ENCODE measurements around the gene CHMP1A. TPM values are rescaled to one million over a fixed set of nuclear protein-coding genes. Genes with fewer than 3 reads are reported as not detected.

The CHMP1A gene
- total and polyA plus RNA-seq, 2 of the 8 experiments (the other 6 are each of a cell fraction or from before 2014, with no cell fraction given) = 64.4 to 75.8 TPM

GRCh38 chr16:89661215-89661614 is 3.7 kb upstream of the CHMP1A start:
- Histone ChIP-seq H3K14ac (ENCODE audit: insufficient read length) (no peak overlapping the region), H3K9ac (replicated peaks in 1 of 4; ENCODE audit: extremely low read depth in 1 of 4, low read depth in 3 of 4, low read length in 3 of 4) (no peak overlapping the region), H4K91ac (replicated peaks; ENCODE audit: insufficient read length, low read length) (no peak overlapping the region), H3K27me3 (replicated peaks in 1 of 4; ENCODE audit: control insufficient read depth in 3 of 4, extremely low read depth in 1 of 4, insufficient read depth in 3 of 4, low read length in 3 of 4) (no peaks in the 10 kb centered on the region), H3K23ac (ENCODE audit: insufficient read length) (no peak overlapping the region), H3K27ac (ENCODE audit: low read depth, low read length) (no peak overlapping the region), H4K5ac (ENCODE audit: insufficient read length, low read depth, low read length) (no peak overlapping the region), H2BK5ac (ENCODE audit: low read depth, low read length) (no peak overlapping the region), H3K4ac (replicated peaks; ENCODE audit: insufficient read length, low read depth, low read length) (no peak overlapping the region), H2BK12ac (ENCODE audit: low read depth, low read length) (no peak overlapping the region), H3K79me2 (ENCODE audit: control insufficient read depth in 1 of 2, insufficient read depth in 2 of 2, low read length in 2 of 2) (peaks cover 0 to 15% of the 10 kb centered on the region in 2 experiments; a peak in 2 of 4 replicates), H3K18ac (ENCODE audit: extremely low read depth, low read length) (no peak overlapping the region), H3K4me2 (ENCODE audit: insufficient read depth in 1 of 2, low read depth in 2 of 2, low read length in 2 of 2) (no peak overlapping the region), H4K20me1 (replicated peaks in 1 of 2; ENCODE audit: control insufficient read depth in 1 of 2, insufficient read depth in 2 of 2, low read length in 2 of 2) (peaks cover 3 to 5% of the 10 kb centered on the region in 2 experiments), H3K9me3 (ENCODE audit: insufficient read depth in 2 of 2, low read depth in 1 of 2, low read length in 1 of 2) (peaks cover 2 to 3% of the 10 kb centered on the region in 2 experiments; a peak in 3 of 4 replicates), H2AK5ac (ENCODE audit: low read depth, low read length) (no peak overlapping the region), H3K36me3 (ENCODE audit: control insufficient read depth in 2 of 4, insufficient read depth in 4 of 4, low read length in 3 of 4) (peaks cover 0 to 22% (median 12%) of the 10 kb centered on the region in 4 experiments; a peak in 6 of 8 replicates), H2BK20ac (ENCODE audit: low read length) (no peak overlapping the region), H2BK120ac (replicated peaks; ENCODE audit: low read depth, low read length) (no peak overlapping the region), H2AFZ (ENCODE audit: low read length) (no peak overlapping the region), H3K56ac (replicated peaks; ENCODE audit: insufficient read length, low read depth, low read length) (no peak overlapping the region), H3K23me2 (ENCODE audit: low read depth, low read length) (peaks cover 8% of the 10 kb centered on the region), H3K4me3 (ENCODE audit: extremely low read depth in 1 of 4, insufficient read depth in 2 of 4, low read depth in 3 of 4, low read length in 4 of 4) (no peak overlapping the region), H2BK15ac (ENCODE audit: low read length) (no peak overlapping the region), H3K79me1 (ENCODE audit: low read depth, low read length) (peaks cover 4% of the 10 kb centered on the region; the same call in 1 of the 2 replicates), H3K4me1 (replicated peaks in 1 of 4; ENCODE audit: control insufficient read depth in 3 of 4, insufficient read depth in 4 of 4, low read length in 3 of 4) (peaks cover 0 to 8% (median 3%) of the 10 kb centered on the region in 4 experiments; a peak in 3 of 7 replicates), H4K8ac (ENCODE audit: extremely low read depth, insufficient read depth, low read length) (no peak overlapping the region)
- POLR2A ChIA-PET (ENCODE audit: partially characterized antibody) = no interaction called here
- TF ChIP-seq NANOG (IDR thresholded peaks at IDR 0.05; ENCODE audit: insufficient read depth, low read depth, low read length, poor library complexity, severe bottlenecking) (no peak), TEAD4 (IDR thresholded peaks at IDR 0.05; ENCODE audit: low read depth, low read length) (no peak), SIRT6 (IDR thresholded peaks at IDR 0.05; ENCODE audit: low read length) (no peak)
- CTCF ChIA-PET (ENCODE audit: partially characterized antibody) = interaction anchor here (1.5 kb wide), 1 partner anchor 7 kb away, joined by 3 read pairs; no protein-coding TSS in a partner anchor
- no peak for DNase-seq (ENCODE audit: low read depth in 1 of 2, low spot score in 2 of 2)
- no peak for FAIRE-seq
- WGBS, 2 experiments (ENCODE audit: extremely low coverage in 1 of 2, insufficient coverage in 1 of 2, insufficient read length in 1 of 2, insufficient replicate concordance in 2 of 2, low coverage in 1 of 2, low lambda C conversion rate in 2 of 2, missing lambda C conversion rate in 1 of 2) = 89% methylated on average over 9 of the region's 9 CpGs; no CpG with 5 or more reads in 1 of the 2 experiments

All from H1 (cell line).